ENCODE measurements around the gene SEM1.

DNA sequence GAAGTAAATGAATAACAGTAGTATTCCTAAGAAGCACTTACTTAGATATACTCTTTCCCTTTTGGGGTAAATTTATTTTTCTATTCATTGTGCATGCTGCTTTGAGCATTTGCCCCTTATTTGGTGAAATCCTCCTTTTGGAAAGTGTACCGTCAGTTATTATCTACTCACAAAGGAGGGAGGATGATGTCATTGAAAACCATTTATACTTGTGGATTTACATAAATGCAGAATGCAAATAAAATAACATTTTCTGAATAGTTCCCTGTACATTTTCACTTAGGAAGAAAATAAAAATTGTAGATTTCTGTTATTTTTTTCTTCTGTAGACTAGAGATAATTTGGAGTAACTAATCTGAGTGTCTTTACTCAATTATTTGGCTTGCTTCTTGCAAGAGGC is 29.5 kb upstream of the SEM1 start:
- TF ChIP-seq, protein P1, sequence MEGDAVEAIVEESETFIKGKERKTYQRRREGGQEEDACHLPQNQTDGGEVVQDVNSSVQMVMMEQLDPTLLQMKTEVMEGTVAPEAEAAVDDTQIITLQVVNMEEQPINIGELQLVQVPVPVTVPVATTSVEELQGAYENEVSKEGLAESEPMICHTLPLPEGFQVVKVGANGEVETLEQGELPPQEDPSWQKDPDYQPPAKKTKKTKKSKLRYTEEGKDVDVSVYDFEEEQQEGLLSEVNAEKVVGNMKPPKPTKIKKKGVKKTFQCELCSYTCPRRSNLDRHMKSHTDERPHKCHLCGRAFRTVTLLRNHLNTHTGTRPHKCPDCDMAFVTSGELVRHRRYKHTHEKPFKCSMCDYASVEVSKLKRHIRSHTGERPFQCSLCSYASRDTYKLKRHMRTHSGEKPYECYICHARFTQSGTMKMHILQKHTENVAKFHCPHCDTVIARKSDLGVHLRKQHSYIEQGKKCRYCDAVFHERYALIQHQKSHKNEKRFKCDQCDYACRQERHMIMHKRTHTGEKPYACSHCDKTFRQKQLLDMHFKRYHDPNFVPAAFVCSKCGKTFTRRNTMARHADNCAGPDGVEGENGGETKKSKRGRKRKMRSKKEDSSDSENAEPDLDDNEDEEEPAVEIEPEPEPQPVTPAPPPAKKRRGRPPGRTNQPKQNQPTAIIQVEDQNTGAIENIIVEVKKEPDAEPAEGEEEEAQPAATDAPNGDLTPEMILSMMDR (IDR thresholded peaks at IDR 0.05) = no peak
- TF ChIP-seq EZH2 (IDR thresholded peaks at IDR 0.05) (no peak), EZH2phosphoT487 (IDR thresholded peaks at IDR 0.05) (no peak)

All from neural progenitor cell (in vitro differentiated cells).